Bronchial epithelial cell (primary cell): Measurements from ENCODE around the gene HSPBP1. TPM values are rescaled to one million over a fixed set of nuclear protein-coding genes. Genes with fewer than 3 reads are reported as not detected.

Experiments
- DNase-seq: peaks from one replicate; pipeline ENCODE4 v3.0.0-alpha.2; 2010; ENCODE audit warnings: low read depth
- FAIRE-seq: peaks from 2 replicates; lab custom pipeline; 2011; peaks lifted over from hg19 to GRCh38; lab: Jason Lieb, UNC
- H3K27me3 ChIP-seq: 2 replicates; pipeline ENCODE4 v1.5.1; 2011; ENCODE audit warnings: low read length; ENCODE audit not compliant: control insufficient read depth, insufficient read depth
- H3K36me3 ChIP-seq: 2 replicates; pipeline ENCODE4 v1.5.1; 2011; ENCODE audit warnings: low read length; ENCODE audit not compliant: control insufficient read depth, insufficient read depth
- H3K4me3 ChIP-seq: 2 replicates; pipeline ENCODE4 v1.5.1; 2011; ENCODE audit warnings: mild to moderate bottlenecking, low read depth, low read length, control low read depth
- total RNA-seq: library from RNA; depleted of rRNA; stranded (reverse); fragments of >200 nt; gene quantifications from 2 replicates; pipeline ENCODE4 v1.2.1, GENCODE V29; 2014
- TF ChIP-seq, protein P1 (sequence below): IDR thresholded peaks from 2 replicates; pipeline ENCODE4 v1.5.1; 2011; ENCODE audit warnings: mild to moderate bottlenecking, moderate library complexity, low read length, control low read depth, inconsistent platforms; ENCODE audit not compliant: insufficient read depth, severe bottlenecking

Gene HSPBP1
- total RNA-seq, 1 donor from 2014 or later: 37.1 TPM

DNA sequence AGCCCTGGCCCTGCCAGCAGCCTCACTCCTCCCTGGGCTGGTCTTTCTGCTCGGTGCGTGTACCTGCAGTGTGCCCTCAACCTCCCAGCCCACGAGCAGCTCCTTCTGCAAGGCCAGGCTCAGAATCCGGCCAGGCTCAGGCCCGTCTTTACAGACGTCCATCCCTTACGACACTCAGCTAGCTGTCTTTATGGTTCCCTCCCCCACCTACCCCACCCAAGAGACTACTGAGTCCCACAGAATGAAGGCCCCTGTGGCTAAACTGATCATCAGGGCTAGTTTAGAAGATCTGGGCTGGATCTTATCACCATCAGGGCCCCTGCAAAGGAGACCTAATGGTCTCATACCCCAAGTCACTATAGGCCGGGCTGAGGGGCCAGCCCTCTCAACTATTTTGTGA is 34.5 kb upstream of the HSPBP1 start:
- FAIRE-seq: no peak
- TF ChIP-seq, protein P1, sequence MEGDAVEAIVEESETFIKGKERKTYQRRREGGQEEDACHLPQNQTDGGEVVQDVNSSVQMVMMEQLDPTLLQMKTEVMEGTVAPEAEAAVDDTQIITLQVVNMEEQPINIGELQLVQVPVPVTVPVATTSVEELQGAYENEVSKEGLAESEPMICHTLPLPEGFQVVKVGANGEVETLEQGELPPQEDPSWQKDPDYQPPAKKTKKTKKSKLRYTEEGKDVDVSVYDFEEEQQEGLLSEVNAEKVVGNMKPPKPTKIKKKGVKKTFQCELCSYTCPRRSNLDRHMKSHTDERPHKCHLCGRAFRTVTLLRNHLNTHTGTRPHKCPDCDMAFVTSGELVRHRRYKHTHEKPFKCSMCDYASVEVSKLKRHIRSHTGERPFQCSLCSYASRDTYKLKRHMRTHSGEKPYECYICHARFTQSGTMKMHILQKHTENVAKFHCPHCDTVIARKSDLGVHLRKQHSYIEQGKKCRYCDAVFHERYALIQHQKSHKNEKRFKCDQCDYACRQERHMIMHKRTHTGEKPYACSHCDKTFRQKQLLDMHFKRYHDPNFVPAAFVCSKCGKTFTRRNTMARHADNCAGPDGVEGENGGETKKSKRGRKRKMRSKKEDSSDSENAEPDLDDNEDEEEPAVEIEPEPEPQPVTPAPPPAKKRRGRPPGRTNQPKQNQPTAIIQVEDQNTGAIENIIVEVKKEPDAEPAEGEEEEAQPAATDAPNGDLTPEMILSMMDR: no peak
- DNase-seq: no peak
- H3K4me3 ChIP-seq: no peak overlapping the region
- no peaks in the 10 kb centered on the region for H3K27me3 ChIP-seq
- no peaks in the 10 kb centered on the region for H3K36me3 ChIP-seq

DNA sequence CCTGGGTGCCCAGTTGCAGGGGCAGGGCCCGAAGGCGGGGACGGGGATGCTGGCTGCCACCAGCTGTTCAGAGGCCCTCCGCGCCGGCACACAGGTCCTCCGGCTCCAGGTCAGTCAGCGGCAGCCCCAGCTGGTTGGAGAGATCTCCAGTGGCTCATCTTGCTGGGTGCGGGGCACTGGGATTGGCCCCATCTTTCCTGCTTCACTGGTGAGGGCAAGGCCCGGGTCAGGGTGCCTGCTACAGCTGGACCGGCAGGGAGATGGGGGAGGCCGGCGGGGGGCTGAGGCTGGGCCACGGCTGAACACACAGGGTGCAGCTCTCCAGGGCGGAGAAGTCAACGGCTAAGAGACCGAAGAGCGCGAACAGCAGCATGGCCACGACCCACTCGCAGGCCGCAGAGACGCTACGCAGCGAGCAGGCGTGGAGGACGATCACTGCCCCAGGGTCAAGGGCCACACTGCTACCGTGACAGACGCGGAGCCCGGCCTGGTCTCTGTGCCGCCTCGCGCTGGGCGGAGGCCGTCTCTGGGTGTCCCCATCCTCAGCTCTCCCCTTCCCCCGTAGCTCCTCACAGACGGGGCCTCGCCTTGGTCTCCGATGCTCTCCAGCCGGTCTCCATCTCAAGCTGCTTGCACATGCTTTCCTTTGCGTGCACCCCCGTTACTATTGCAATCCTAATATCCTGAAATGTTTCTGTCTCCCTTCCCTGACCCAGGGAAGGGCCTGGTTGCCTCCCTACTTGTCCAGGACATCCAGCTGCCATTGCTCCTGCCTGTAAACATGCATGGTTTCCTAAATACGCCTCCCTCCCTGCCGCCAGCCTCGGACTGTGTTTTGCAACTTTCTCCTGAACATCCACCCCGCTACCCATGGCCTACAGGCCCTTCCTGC is 33.0 kb upstream of the HSPBP1 start:
- Histone ChIP-seq H3K27me3 (no peaks in the 10 kb centered on the region), H3K4me3 (no peak overlapping the region), H3K36me3 (no peaks in the 10 kb centered on the region)
- DNase-seq: no peak
- TF ChIP-seq, protein P1: no peak
- FAIRE-seq: no peak

DNA sequence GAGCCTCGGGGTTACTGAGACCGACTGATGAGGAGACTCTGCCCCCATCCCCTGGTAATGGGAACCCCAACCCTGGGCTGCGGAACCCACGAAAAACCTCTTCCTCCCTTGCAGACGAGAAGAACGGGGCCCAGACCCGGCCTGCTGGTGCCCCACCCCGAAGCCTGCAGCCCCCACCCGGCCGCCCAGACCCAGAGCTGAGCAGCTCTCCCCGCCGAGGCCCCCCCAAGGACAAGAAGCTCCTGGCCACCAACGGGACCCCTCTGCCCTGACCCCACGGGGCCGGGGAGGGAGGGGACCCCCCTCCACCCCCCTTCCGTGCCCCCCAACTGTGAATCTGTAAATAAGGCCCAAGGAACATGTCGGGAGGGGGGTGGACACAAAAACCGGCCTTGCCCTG is 31.9 kb upstream of the HSPBP1 start:
- Histone ChIP-seq H3K4me3 (no peak overlapping the region), H3K27me3 (no peaks in the 10 kb centered on the region), H3K36me3 (no peaks in the 10 kb centered on the region)
- TF ChIP-seq, protein P1: no peak
- DNase-seq (no peak), FAIRE-seq (no peak)

DNA sequence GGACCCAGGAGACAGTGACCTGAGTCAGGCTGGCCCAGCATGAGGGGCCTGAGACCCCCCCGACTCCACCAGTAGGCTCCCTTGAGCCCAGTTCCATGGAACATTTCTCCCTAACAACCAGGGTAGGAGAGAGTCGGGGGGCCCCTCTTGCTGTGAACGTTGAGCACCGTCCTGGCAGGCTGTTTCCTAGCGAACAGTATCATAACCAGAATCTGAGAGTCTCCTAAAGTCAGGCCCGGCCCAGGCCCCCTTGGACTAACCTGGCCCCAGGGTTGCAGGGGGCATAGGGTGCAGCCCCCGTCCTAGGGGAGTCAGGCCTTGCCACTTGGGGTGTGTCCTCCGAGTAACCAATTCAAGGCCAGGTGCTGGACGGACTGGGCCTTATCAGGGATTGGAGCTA is 31.5 kb upstream of the HSPBP1 start:
- TF ChIP-seq, protein P1: no peak
- FAIRE-seq: no peak
- H3K36me3 ChIP-seq: no peaks in the 10 kb centered on the region
- DNase-seq: no peak
- H3K27me3 ChIP-seq: no peaks in the 10 kb centered on the region
- no peak overlapping the region for H3K4me3 ChIP-seq

DNA sequence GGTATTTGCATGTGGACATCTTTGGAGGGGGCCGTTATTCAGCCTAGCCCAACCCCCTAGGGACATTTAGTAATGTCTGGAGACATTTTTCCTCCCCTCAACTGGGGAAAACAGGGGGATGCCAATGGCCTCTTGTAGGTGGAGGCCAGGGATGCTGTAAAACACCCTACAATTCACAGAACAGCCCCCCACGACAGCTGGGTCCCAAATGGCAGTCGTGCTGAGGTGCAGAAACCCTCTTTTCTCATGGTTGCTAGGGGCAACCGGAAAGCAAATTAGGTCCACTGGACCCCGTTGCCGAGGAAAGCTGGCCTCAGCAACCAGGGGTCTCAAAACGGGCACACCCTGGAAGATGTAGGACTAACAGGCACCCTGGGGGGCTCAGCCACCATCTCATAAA is 30.6 kb upstream of the HSPBP1 start:
- Histone ChIP-seq H3K27me3 (no peaks in the 10 kb centered on the region), H3K4me3 (no peak overlapping the region), H3K36me3 (no peaks in the 10 kb centered on the region)
- DNase-seq: no peak
- FAIRE-seq: no peak
- TF ChIP-seq, protein P1: no peak

DNA sequence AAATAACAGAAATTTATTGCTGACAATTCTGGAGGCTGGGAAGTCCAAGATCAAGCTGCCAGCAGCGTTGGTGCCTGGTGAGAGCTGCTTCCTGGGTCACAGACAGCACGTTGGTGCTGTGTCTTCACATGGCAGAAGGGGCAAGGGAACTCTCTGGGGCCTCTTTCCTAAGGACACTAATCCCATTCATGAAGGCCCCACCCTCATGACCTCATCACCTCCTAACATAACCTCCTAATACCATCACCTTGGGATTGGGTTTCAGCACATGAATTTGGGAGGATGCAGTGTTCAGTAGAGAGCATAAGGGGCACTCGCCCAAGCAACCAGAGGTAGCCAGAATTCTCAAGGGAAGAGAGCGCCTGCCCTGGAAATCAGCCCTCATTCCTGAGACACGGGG is 29.5 kb upstream of the HSPBP1 start:
- DNase-seq (no peak), FAIRE-seq (no peak)
- H3K36me3 ChIP-seq: no peaks in the 10 kb centered on the region
- H3K4me3 ChIP-seq: no peak overlapping the region
- TF ChIP-seq, protein P1: no peak
- H3K27me3 ChIP-seq: no peaks in the 10 kb centered on the region
